OCI-LY7 (cell line): ENCODE measurements around the gene C19orf85. TPM values are rescaled to one million over a fixed set of nuclear protein-coding genes. Genes with fewer than 3 reads are reported as not detected.

ENCODE experiments used
- BruUV-seq: library from RNA; stranded (reverse); fragments of 400-500 nt; replicated peaks from 2 replicates; lab custom pipeline; 2021; lab: Mats Ljungman, UMichigan
- CTCF ChIA-PET: fragments of 300-600 bp; sonication (Branson Sonifier 250); formaldehyde crosslinking; loops from one replicate; lab custom pipeline; 2022; ENCODE audit warnings: antibody characterized with exemption; ENCODE audit not compliant: unreplicated experiment; lab: Charles Lee
- POLR2A ChIA-PET: fragments of 300-600 bp; sonication (Branson Sonifier 250); formaldehyde crosslinking; loops from one replicate; lab custom pipeline; 2022; ENCODE audit warnings: antibody characterized with exemption; lab: Charles Lee
- DNase-seq: peaks from one replicate; pipeline ENCODE4 v3.0.0-alpha.2; 2015; ENCODE audit warnings: low spot score
- H2AFZ ChIP-seq: fragments of 200-600 bp; sonication (generic), shearing (Covaris generic); 2 replicates; pipeline ENCODE4 v1.6.1; 2014; ENCODE audit warnings: mild to moderate bottlenecking, antibody characterized with exemption, low read length, moderate library complexity
- H3K27ac ChIP-seq: fragments of 200-600 bp; sonication (generic); 2 replicates; pipeline ENCODE4 v1.5.1; 2014; ENCODE audit warnings: mixed run types, low read depth, mild to moderate bottlenecking, moderate library complexity, low read length, inconsistent platforms; ENCODE audit not compliant: poor library complexity, severe bottlenecking
- H3K36me3 ChIP-seq: fragments of 200-600 bp; sonication (generic); 2 replicates; pipeline ENCODE4 v1.6.1; 2014; ENCODE audit warnings: mild to moderate bottlenecking, antibody characterized with exemption, low read length, moderate library complexity, mixed read lengths; ENCODE audit not compliant: insufficient read depth
- H3K4me1 ChIP-seq: fragments of 200-600 bp; sonication (generic); 2 replicates; pipeline ENCODE4 v1.5.1; 2014; ENCODE audit warnings: mild to moderate bottlenecking, low read length; ENCODE audit not compliant: insufficient read depth, poor library complexity, severe bottlenecking
- H3K4me2 ChIP-seq: fragments of 200-600 bp; sonication (generic); 2 replicates; pipeline ENCODE4 v1.6.1; 2014; ENCODE audit warnings: mild to moderate bottlenecking, low read length
- H3K4me3 ChIP-seq: fragments of 200-600 bp; sonication (generic); 2 replicates; pipeline ENCODE4 v1.5.1; 2014; ENCODE audit warnings: mild to moderate bottlenecking, low read depth, low read length; ENCODE audit not compliant: poor library complexity, severe bottlenecking
- H3K79me2 ChIP-seq: fragments of 200-600 bp; sonication (generic); 2 replicates; pipeline ENCODE4 v1.6.1; 2016; ENCODE audit warnings: low read depth, mild to moderate bottlenecking, low read length, moderate library complexity, mixed read lengths; ENCODE audit not compliant: insufficient read depth
- H3K9me2 ChIP-seq: fragments of 200-600 bp; sonication (generic); 2 replicates; pipeline ENCODE4 v1.6.1; 2016; ENCODE audit warnings: mild to moderate bottlenecking, low read length, mixed read lengths; ENCODE audit not compliant: insufficient read depth
- H3K9me3 ChIP-seq: fragments of 200-600 bp; sonication (generic); 2 replicates; pipeline ENCODE4 v1.6.1; 2014; ENCODE audit warnings: mild to moderate bottlenecking, mixed run types, low read length, mixed read lengths
- H4K20me1 ChIP-seq: fragments of 200-600 bp; sonication (generic); 2 replicates; pipeline ENCODE4 v1.6.1; 2014; ENCODE audit warnings: mild to moderate bottlenecking, antibody characterized with exemption, low read length, moderate library complexity, mixed read lengths; ENCODE audit not compliant: insufficient read depth
- CTCF ChIP-seq: fragments of 200-600 bp; sonication (generic); conservative IDR thresholded peaks from 2 replicates; pipeline ENCODE4 v1.5.1; 2014; ENCODE audit warnings: mild to moderate bottlenecking, antibody characterized with exemption, low read length, moderate library complexity, mixed read lengths
- EZH2phosphoT487 ChIP-seq: fragments of 200-600 bp; sonication (generic); IDR thresholded peaks from 2 replicates; pipeline ENCODE4 v1.6.1; 2018; ENCODE audit warnings: low read depth, borderline replicate concordance, mild to moderate bottlenecking, mixed run types, antibody characterized with exemption, low read length, moderate library complexity, mixed read lengths
- intact Hi-C: fragments of 100-400 bp; cut with micrococcal nuclease; formaldehyde crosslinking; loops from one replicate; pipeline ENCODE4 v1.10.0; 2022; ENCODE audit not compliant: unreplicated experiment
- total RNA-seq, 2 experiments: library from RNA; depleted of rRNA in 1 of 2; stranded (reverse); fragments of >200 nt in 1 of 2; shearing (Covaris generic) in 1 of 2; gene quantifications; 2 replicates each; pipeline ENCODE4 v1.2.3, GENCODE V29; 2014 to 2022

C19orf85 gene
- total RNA-seq, 2 experiments from 2014 or later = not detected

- Histone ChIP-seq H4K20me1 (no peaks in the 10 kb centered on the region), H3K9me2 (no peaks in the 10 kb centered on the region), H3K79me2 (peaks cover 13% of the 10 kb centered on the region; the same call in 1 of the 2 replicates), H3K9me3 (no peaks in the 10 kb centered on the region), H3K4me2 (peak overlapping the region; percentile 68), H3K27ac (no peak overlapping the region), H2AFZ (no peak overlapping the region), H3K36me3 (no peaks in the 10 kb centered on the region), H3K4me3 (peak overlapping the region; percentile 71), H3K4me1 (peaks cover 25% of the 10 kb centered on the region)
- ChIA-PET POLR2A (no interaction called here), CTCF (interaction anchor here (1.7 kb wide), 1 partner anchor 26 kb away, joined by 4 read pairs; no protein-coding TSS in a partner anchor)
- intact Hi-C loops = no loop called here
- BruUV-seq = no TSS peak
- no peak for TF ChIP-seq EZH2phosphoT487
- TF ChIP-seq CTCF = no peak
- no peak for DNase-seq
Measured at GRCh38 chr19:55477905-55478304, 13.4 kb upstream of the C19orf85 start.

GRCh38 chr19:55476100-55476775 lies 11.7 kb upstream of the C19orf85 start, which contains the start of gene ZNF628:
Gene ZNF628, plus strand, starts transcription at chr19:55476617. Its CDS starts 3,294 bp downstream, at chr19:55479911.
- Histone ChIP-seq H3K4me1 (peaks cover 25% of the 10 kb centered on the region), H2AFZ (peak within 1 kb of the TSS; percentile 79; the same call in 1 of the 2 replicates), H3K9me3 (no peaks in the 10 kb centered on the region), H3K27ac (peak within 1 kb of the TSS; percentile 52), H3K4me3 (peak within 1 kb of the TSS; percentile 73), H3K4me2 (peak within 1 kb of the TSS; percentile 87), H3K9me2 (no peaks in the 10 kb centered on the region), H4K20me1 (no peaks in the 10 kb centered on the region), H3K79me2 (peaks cover 13% of the 10 kb centered on the region; the same call in 1 of the 2 replicates), H3K36me3 (no peaks in the 10 kb centered on the region)
- peak; percentile 99 for DNase-seq
- TF ChIP-seq CTCF = no peak
- no peak for TF ChIP-seq EZH2phosphoT487
- ChIA-PET CTCF (interaction anchor here (1.7 kb wide), 1 partner anchor 27 kb away, joined by 4 read pairs; no protein-coding TSS in a partner anchor), POLR2A (interaction anchor here (0.6 to 1.4 kb wide), 5 partner anchors 9 to 219 kb away, joined by 3 to 4 read pairs (median 3); partner anchors contain the start of gene NAT14)
- BruUV-seq = no TSS peak
- intact Hi-C loops = no loop called here
